Suprapubic skin (tissue), 3 donors: ENCODE results near the gene HLF.

Experiments
- CTCF ChIP-seq, 2 donors: fragments of 200-600 bp in 1 of 2; fragments of 450-650 bp in 1 of 2; sonication (generic) in 1 of 2; IDR thresholded peaks; one replicate each; pipeline ENCODE4 v1.5.1; 2016 to 2019; ENCODE audit warnings: antibody characterized with exemption in 2 of 2, mild to moderate bottlenecking in 1 of 2, moderate library complexity in 1 of 2
- EP300 ChIP-seq: sonication (generic); formaldehyde crosslinking; IDR thresholded peaks from one replicate; pipeline ENCODE4 v1.6.1; 2017; ENCODE audit warnings: antibody characterized with exemption
- POLR2A ChIP-seq, 2 donors: fragments of 450-650 bp; IDR thresholded peaks; one replicate each; pipeline ENCODE4 v1.6.1; 2017; ENCODE audit warnings: antibody characterized with exemption in 2 of 2, mild to moderate bottlenecking in 2 of 2, moderate library complexity in 2 of 2

- TF ChIP-seq CTCF (IDR thresholded peaks at IDR 0.05) (no peak), POLR2A (IDR thresholded peaks at IDR 0.05) (no peak), EP300 (no peak)
Measured at GRCh38 chr17:55354010-55354409, 89.2 kb downstream of the HLF start.
